KMS-11 (cell line): ENCODE results near the gene KAZALD1.

Experiments used
- H2AFZ ChIP-seq: fragments of 200-600 bp; sonication (generic); 2 replicates; pipeline ENCODE4 v1.6.1; 2016; ENCODE audit warnings: antibody characterized with exemption, mixed run types, low read depth
- H3K27ac ChIP-seq: fragments of 200-600 bp; sonication (generic); 2 replicates; pipeline ENCODE4 v1.6.1; 2016; ENCODE audit warnings: mild to moderate bottlenecking, mixed run types
- H3K27me3 ChIP-seq: fragments of 200-600 bp; sonication (generic); 2 replicates; pipeline ENCODE4 v1.6.1; 2017; ENCODE audit warnings: mild to moderate bottlenecking, low read depth, mixed run types, moderate library complexity; ENCODE audit not compliant: insufficient read depth
- H3K36me3 ChIP-seq: fragments of 200-600 bp; sonication (generic); 2 replicates; pipeline ENCODE4 v1.6.1; 2017; ENCODE audit warnings: mild to moderate bottlenecking, mixed run types; ENCODE audit not compliant: insufficient read depth
- H3K4me1 ChIP-seq: fragments of 200-600 bp; sonication (generic); 2 replicates; pipeline ENCODE4 v1.6.1; 2016; ENCODE audit warnings: mild to moderate bottlenecking, low read depth, mixed run types; ENCODE audit not compliant: poor library complexity, severe bottlenecking
- H3K4me2 ChIP-seq: fragments of 200-600 bp; sonication (generic); 2 replicates; pipeline ENCODE4 v1.7.0; 2016; ENCODE audit warnings: mild to moderate bottlenecking, mixed run types
- H3K4me3 ChIP-seq: fragments of 200-600 bp; sonication (generic); IDR thresholded peaks from 2 replicates; pipeline ENCODE4 v1.6.1; 2017; ENCODE audit warnings: low read depth, low read length, mixed read lengths; ENCODE audit not compliant: insufficient read depth
- H3K79me2 ChIP-seq: fragments of 200-600 bp; sonication (generic); 2 replicates; pipeline ENCODE4 v1.6.1; 2016; ENCODE audit warnings: low read depth, mixed run types; ENCODE audit not compliant: insufficient read depth
- H3K9ac ChIP-seq: fragments of 200-600 bp; sonication (generic); 2 replicates; pipeline ENCODE4 v1.6.1; 2016; ENCODE audit warnings: mild to moderate bottlenecking, mixed run types
- H4K20me1 ChIP-seq: fragments of 200-600 bp; sonication (generic); 2 replicates; pipeline ENCODE4 v1.6.1; 2016; ENCODE audit warnings: mild to moderate bottlenecking, mixed run types; ENCODE audit not compliant: insufficient read depth
- CTCF ChIP-seq: fragments of 200-600 bp; sonication (generic); conservative IDR thresholded peaks from 2 replicates; pipeline ENCODE4 v1.6.1; 2017; ENCODE audit warnings: low read depth, mild to moderate bottlenecking, antibody characterized with exemption, low read length, moderate library complexity, mixed read lengths

KAZALD1 gene

GRCh38 chr10:101060951-101061623 lies 702 bp upstream of the KAZALD1 start:
- H3K79me2 ChIP-seq = peaks cover 27% of the 10 kb centered on the region
- H3K4me3 ChIP-seq = peak overlapping the region; percentile 11
- no peaks in the 10 kb centered on the region for H3K36me3 ChIP-seq
- peak overlapping the region; percentile 76 for H2AFZ ChIP-seq
- H3K9ac ChIP-seq = peak overlapping the region; percentile 76
- no peak for TF ChIP-seq CTCF
- no peaks in the 10 kb centered on the region for H3K27me3 ChIP-seq
- peaks cover 55% of the 10 kb centered on the region for H3K4me1 ChIP-seq
- 0 out of 2 replicates have a peak, but pooled peaks cover 3% of the 10 kb centered on the region for H4K20me1 ChIP-seq
- H3K4me2 ChIP-seq = peak overlapping the region; percentile 94
- H3K27ac ChIP-seq = peak overlapping the region; percentile 95

- peak overlapping the region; percentile 95; the same call in 1 of the 2 replicates for H3K27ac ChIP-seq
- H3K9ac ChIP-seq = peak overlapping the region; percentile 76; the same call in 1 of the 2 replicates
- H3K36me3 ChIP-seq = no peaks in the 10 kb centered on the region
- peak overlapping the region; percentile 94 for H3K4me2 ChIP-seq
- H3K79me2 ChIP-seq = peaks cover 23% of the 10 kb centered on the region
- H4K20me1 ChIP-seq = 0 out of 2 replicates have a peak, but pooled peaks cover 3% of the 10 kb centered on the region
- no peak overlapping the region for H3K4me3 ChIP-seq
- no peaks in the 10 kb centered on the region for H3K27me3 ChIP-seq
- H2AFZ ChIP-seq = no peak overlapping the region
- no peak for TF ChIP-seq CTCF
- H3K4me1 ChIP-seq = peaks cover 54% of the 10 kb centered on the region
These were observed 652 bp downstream of the KAZALD1 start for GRCh38 chr10:101062232-101063049.

GRCh38 chr10:101063050-101063525 lies 1.3 kb downstream of the KAZALD1 start:
- peaks cover 17% of the 10 kb centered on the region for H3K79me2 ChIP-seq
- H3K27me3 ChIP-seq = no peaks in the 10 kb centered on the region
- no peak overlapping the region for H3K27ac ChIP-seq
- no peak overlapping the region for H2AFZ ChIP-seq
- no peak overlapping the region for H3K9ac ChIP-seq
- H3K4me3 ChIP-seq = no peak overlapping the region
- no peak overlapping the region for H3K4me2 ChIP-seq
- H3K36me3 ChIP-seq = no peaks in the 10 kb centered on the region
- H4K20me1 ChIP-seq = 0 out of 2 replicates have a peak, but pooled peaks cover 3% of the 10 kb centered on the region
- H3K4me1 ChIP-seq = peaks cover 51% of the 10 kb centered on the region
- no peak for TF ChIP-seq CTCF

GRCh38 chr10:101063548-101064414 lies 2.0 kb downstream of the KAZALD1 start:
- Histone ChIP-seq H3K27me3 (no peaks in the 10 kb centered on the region), H3K9ac (no peak overlapping the region), H3K4me3 (no peak overlapping the region), H3K36me3 (no peaks in the 10 kb centered on the region), H3K4me2 (no peak overlapping the region), H4K20me1 (0 out of 2 replicates have a peak, but pooled peaks cover 1% of the 10 kb centered on the region), H3K79me2 (peaks cover 10% of the 10 kb centered on the region), H2AFZ (no peak overlapping the region), H3K4me1 (peaks cover 47% of the 10 kb centered on the region), H3K27ac (no peak overlapping the region)
- TF ChIP-seq CTCF = no peak
